H1 (cell line): ENCODE results near the gene SPOUT1. TPM values are rescaled to one million over a fixed set of nuclear protein-coding genes. Genes with fewer than 3 reads are reported as not detected.

Experiments used
- GTF2F1 ChIP-seq: IDR thresholded peaks from 2 replicates; pipeline ENCODE4 v1.6.1; 2012; ENCODE audit warnings: low read depth, low read length, improper control_type of control experiment, borderline replicate concordance
- polyA plus RNA-seq, 7 experiments: library from polyadenylated mRNA; depleted of rRNA in 3 of 7; stranded (reverse) in 5 of 7; unstranded in 2 of 7; fragments of >200 nt in 5 of 7; fragments of 200-250 nt in 2 of 7; gene quantifications; 1 replicate in 5 of 7; 2 replicates in 1 of 7; 4 replicates in 1 of 7; pipeline versions ENCODE4 v1.2.1 to v1.2.3, GENCODE V29; 2011 to 2013; ENCODE audit warnings: missing spikeins in 2 of 7, mixed read lengths in 2 of 7
- total RNA-seq: library from RNA; stranded (reverse); fragmentation: NEBNext Ultra II Directional; extraction: Animal tissue kit (Norgen Biotek cat#: 25700); gene quantifications from 2 replicates; pipeline ENCODE4 v1.2.1, GENCODE V29; 2021

SPOUT1 gene
- total and polyA plus RNA-seq, 2 of the 8 experiments (the other 6 are each of a cell fraction or from before 2014, with no cell fraction given), result 69.2 to 77.8 TPM

DNA sequence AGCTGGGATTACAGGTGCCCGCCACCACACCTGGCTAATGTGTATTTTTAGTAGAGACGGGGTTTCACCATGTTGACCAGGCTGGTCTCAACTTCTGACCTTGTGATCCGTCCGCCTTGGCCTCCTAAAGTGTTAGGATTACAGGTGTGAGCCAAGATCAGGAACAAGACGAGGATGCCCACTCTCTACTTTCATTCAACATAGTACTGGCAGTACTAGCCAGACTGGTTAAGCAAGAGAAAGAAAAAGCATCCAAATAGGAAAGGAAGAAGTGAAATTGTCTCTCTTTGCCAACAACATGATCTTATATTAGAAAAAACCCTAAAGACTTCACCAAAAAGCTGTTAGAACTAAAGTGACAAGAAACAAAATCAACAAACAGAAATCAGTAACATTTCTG is 18.7 kb downstream of the SPOUT1 start (continued):
- TF ChIP-seq GTF2F1, result no peak
